ENCODE measurements around the gene CALML5.
"Not testable (repeated sequence)": the region's sequence is repeated elsewhere in the genome, so short reads cannot be mapped to it uniquely, and the experiment has no call there.

DNA sequence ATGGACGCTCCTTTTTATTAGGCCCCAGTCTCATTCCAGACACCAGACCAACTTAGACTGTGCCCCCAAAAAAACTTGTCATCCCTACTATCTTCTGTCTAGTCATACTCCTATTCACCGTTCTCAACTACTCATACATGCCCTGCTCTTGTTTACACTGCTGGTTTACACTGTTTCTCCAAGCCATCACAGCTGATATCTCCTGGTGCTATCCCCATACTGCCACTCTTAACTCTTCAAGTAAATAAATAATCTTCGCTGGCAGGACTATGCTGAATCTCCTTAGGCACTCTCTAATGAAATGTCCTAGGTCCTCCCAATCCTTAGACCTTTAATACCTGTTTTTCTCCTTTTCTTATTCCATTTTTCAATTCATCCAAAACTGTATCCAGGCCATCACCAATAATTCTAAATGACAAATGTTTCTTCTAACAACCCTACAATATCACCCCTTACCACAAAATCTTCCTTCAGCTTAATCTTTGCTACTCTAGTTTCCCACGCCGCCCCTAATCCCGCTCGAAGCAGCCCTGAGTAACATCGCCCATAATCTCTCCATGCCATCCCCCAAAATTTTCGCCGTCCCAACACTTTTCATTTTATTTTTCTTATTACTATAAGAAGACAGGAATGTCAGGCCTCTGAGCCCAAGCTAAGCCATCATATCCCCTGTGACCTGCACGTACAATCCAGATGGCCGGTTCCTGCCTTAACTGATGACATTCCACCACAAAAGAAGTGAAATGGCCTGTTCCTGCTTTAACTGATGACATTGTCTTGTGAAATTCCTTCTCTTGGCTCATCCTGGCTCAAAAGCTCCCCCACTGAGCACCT lies 23.2 kb downstream of the CALML5 start:
- TF ChIP-seq, protein P1, sequence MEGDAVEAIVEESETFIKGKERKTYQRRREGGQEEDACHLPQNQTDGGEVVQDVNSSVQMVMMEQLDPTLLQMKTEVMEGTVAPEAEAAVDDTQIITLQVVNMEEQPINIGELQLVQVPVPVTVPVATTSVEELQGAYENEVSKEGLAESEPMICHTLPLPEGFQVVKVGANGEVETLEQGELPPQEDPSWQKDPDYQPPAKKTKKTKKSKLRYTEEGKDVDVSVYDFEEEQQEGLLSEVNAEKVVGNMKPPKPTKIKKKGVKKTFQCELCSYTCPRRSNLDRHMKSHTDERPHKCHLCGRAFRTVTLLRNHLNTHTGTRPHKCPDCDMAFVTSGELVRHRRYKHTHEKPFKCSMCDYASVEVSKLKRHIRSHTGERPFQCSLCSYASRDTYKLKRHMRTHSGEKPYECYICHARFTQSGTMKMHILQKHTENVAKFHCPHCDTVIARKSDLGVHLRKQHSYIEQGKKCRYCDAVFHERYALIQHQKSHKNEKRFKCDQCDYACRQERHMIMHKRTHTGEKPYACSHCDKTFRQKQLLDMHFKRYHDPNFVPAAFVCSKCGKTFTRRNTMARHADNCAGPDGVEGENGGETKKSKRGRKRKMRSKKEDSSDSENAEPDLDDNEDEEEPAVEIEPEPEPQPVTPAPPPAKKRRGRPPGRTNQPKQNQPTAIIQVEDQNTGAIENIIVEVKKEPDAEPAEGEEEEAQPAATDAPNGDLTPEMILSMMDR (conservative IDR thresholded peaks at IDR 0.05; ENCODE audit: low read depth, low read length) = not testable (repeated sequence)
- TF ChIP-seq EZH2 (IDR thresholded peaks at IDR 0.05; ENCODE audit: low read length, unreplicated experiment); EZH2phosphoT487 (IDR thresholded peaks at IDR 0.05; ENCODE audit: borderline replicate concordance, low read length): not testable (repeated sequence)
